Measurements from ENCODE around the gene GGPS1.
"Not testable (repeated sequence)": the region's sequence is repeated elsewhere in the genome, so short reads cannot be mapped to it uniquely, and the experiment has no call there.

The GGPS1 gene

DNA sequence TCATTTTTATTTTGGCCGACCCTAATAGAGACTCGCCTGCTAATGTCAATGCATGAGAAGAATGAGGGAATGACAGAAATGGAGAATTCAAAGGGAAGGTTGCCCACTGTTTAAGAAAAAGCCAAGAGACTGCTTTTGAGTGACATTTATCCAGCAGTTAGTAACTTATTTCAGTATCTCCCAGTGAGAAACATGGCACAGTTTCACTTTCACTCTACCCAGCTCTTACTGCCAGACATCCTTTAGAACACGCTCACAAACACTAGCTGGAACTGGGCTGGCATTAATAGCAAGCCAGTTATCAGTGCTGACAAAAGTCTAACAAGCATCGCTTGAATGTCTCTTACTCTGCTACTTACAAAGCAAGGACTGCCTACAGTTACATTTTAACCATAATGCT lies 8.5 kb downstream of the GGPS1 start:
- no peak for DNase-seq (ENCODE audit: low read depth in 2 of 2, low spot score in 1 of 2)

DNA sequence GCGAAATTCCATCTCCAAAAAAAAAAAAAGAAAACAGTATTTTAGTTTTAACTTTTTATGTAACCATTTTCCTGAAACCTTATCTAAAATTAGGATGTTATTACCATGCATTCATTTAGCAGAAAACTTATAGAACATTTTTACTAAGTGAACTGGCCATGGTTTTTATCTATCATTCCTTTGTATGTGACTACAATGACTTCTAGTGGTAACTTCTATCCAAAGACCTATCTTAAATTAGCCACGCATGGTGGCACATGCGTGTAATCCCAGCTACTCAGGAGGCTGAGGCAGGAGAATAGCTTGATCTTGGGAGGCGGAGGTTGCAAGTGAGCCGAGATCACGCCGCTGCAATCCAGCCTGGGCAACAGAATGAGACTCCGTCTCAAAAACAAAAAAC lies 11.4 kb downstream of the GGPS1 start:
- no peak for DNase-seq (ENCODE audit: low read depth in 2 of 2, low spot score in 1 of 2)

DNA sequence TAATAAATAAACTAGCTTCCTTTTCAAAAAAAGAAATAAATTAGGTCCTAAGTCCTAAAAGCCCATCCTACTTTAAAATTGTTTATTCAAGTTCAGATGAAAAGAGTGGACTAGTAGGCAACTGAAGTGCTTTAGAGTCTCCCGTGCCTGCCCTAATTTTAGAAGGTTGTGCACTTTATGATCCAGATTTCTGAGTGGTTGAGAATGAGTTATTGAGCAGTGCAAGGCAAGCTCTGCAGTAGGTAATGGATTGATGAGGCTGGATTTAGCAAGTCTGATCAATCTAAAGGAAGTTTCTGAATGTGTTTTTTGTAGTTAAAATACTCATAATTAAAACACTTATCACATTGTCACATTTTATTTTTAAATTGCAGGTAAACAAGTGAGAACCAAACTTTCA lies 13.0 kb downstream of the GGPS1 start:
- no peak for DNase-seq (ENCODE audit: low read depth in 2 of 2, low spot score in 1 of 2)

DNA sequence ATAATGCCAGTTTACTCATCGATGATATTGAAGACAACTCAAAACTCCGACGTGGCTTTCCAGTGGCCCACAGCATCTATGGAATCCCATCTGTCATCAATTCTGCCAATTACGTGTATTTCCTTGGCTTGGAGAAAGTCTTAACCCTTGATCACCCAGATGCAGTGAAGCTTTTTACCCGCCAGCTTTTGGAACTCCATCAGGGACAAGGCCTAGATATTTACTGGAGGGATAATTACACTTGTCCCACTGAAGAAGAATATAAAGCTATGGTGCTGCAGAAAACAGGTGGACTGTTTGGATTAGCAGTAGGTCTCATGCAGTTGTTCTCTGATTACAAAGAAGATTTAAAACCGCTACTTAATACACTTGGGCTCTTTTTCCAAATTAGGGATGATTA lies 13.7 kb downstream of the GGPS1 start:
- DNase-seq (ENCODE audit: low read depth in 2 of 2, low spot score in 1 of 2), result no peak

DNA sequence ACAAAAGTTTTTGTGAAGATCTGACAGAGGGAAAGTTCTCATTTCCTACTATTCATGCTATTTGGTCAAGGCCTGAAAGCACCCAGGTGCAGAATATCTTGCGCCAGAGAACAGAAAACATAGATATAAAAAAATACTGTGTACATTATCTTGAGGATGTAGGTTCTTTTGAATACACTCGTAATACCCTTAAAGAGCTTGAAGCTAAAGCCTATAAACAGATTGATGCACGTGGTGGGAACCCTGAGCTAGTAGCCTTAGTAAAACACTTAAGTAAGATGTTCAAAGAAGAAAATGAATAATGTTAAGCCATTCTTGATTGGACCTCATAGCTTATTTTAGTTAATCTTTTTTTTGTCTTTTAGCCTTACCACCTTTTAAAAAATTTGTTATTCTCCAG lies 14.1 kb downstream of the GGPS1 start:
- DNase-seq (ENCODE audit: low read depth in 2 of 2, low spot score in 1 of 2), result no peak

DNA sequence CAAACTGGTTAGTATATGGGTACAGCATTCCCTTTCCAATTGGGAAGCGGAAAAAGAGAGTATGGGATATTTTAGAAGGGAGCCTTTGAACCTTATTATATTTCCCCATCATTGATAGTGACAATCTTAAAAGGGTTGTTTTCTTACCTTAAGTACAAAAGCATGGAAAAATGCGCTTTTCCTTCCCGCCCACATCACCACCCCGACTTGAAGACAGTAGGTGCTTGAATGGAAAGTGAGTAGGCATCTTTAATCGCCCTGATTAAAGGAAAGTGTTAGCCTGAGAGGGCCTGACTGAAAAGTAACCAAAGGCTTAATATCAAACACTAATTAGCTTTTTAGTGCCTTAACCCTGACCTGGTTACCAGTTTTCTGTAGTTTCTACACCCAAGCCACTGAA lies 15.4 kb downstream of the GGPS1 start:
- DNase-seq (ENCODE audit: low read depth in 2 of 2, low spot score in 1 of 2), result no peak

DNA sequence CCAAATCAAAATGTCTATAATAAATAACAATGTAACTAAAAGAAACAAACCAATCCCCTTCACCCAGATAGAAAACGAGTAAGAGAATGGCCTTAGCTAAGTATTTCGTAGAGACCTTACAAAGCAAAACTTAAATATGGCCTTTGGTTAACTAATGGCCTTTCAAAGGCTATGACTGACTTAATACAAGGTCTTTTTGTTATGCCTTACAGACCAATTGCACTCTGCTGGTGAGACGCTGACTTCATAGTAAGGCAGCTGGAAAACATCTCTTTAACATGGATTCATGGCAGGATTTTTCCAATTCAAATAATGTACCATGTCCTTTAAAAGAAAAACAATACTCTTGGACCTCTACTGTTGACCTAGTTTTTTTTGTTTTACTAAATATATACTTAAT lies 23.1 kb downstream of the GGPS1 start:
- no peak for DNase-seq (ENCODE audit: low read depth in 2 of 2, low spot score in 1 of 2)

DNA sequence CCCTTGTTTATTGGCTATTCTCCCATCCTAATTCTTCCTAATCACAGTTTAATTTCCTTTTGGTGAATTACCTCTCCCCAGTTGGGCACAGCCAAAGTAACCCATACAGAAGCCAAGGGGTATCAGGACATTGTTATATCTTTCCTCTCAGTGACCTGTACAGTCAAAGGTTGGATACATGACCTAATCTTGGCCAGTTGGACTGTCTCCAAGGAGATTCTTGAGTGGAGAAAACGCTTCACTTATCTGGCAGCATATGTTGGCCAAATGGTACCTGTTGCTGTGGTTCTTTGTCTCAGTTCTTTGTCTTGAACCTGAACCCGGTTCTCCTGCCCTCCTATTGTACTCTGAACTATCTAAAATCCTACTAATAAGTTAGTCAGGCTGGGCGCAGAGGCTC lies 23.5 kb downstream of the GGPS1 start:
- DNase-seq (ENCODE audit: low read depth in 2 of 2, low spot score in 1 of 2), result no peak

DNA sequence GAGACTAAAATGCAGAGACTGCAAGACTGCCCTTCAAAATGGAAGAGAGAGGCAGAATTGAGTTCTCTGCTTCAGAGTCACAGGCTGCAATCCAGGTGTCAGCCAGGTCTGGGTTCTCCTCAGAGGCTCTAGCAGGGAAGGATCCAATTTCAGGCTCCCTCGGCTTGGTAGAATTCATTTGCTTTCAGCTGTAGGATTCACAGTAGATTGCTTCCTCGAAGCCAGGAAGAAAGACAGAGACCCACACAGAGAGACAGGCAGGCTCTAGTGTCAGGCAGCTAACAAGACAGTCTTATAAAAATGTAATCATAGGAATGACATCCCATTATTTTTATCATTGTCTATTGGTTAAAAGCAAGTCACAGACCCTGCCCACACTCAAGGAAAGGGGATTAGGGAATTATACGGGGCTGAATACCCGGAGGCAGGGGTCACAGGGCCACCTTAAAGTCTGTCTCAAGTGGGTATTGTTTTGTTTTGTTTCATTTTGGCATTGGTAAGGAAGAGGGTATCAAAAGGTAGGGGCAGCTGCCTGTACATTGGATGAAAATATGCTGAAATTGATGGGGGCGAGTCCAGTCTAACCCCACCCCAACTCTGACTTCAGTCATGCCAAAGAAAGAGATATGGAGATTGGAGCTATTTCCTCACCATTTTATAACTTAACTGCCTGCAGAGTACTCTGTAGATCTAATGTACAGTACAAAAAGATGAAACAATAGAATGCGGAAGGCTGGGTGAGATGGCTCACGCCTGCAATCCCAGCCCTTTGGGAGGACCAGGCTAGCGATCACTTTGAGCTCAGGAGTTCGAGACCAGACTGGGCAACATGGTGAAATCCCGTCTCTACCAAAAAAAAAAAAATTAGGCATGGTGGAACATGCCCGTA lies 29.4 kb downstream of the GGPS1 start:
- no peak for DNase-seq (ENCODE audit: low read depth in 2 of 2, low spot score in 1 of 2)

DNA sequence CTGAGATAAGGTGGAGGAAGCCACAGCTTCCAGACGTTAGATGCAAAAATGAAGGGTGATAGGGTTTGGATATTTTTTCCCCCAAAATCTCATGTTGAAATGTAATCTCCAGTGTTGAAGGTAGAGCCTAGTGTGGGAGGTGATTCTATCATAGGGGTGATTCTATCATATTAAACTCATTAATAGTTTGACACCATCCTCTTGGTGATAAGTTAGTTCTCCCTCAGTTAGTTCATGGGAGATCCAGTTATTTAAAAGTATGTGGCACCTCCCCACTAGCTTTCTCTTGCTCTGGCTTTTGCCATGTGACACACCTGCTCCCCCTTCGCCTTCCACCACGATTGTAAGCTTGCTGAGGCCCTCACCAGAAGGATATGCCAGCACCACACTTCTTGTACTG lies 30.5 kb downstream of the GGPS1 start:
- no peak for DNase-seq (ENCODE audit: low read depth in 2 of 2, low spot score in 1 of 2)

DNA sequence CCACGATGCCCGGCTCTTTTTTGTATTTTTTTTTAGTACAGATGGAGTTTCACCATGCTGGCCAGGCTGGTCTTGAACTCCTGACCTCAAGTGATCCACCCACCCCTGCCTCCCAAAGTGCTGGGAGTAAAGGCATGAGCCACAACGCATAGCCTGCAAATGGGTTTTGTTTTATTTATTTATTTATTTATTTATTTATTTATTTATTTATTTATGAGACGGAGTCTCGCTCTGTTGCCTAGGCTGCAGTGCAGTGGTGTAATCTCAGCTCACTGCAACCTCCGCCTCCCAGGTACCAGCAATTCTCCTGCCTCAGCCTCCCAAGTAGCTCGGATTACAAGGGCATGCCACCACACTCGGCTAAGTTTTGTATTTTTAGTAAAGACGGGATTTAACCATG lies 35.8 kb downstream of the GGPS1 start:
- DNase-seq (ENCODE audit: low read depth in 2 of 2, low spot score in 1 of 2), result not testable (repeated sequence)

DNA sequence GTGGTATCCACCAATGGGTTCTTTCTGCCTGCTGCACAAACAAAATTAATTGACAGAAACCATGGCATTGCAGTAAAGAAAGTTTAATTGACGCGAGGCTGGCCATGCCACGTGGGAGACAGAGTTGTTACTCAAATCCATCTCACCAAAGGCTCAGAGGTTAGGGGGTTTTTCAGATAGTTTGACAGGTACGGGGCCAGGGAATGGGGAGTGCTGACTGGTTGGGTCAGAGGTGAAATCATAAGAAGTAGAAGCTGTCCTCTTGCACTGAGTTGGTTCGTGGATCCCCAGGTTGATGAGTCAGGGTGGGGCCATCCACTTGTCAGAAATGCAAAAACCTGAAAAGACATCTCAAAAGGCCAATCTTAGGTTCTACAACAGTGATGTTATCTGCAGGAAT lies 37.9 kb downstream of the GGPS1 start:
- DNase-seq (ENCODE audit: low read depth in 2 of 2, low spot score in 1 of 2), result no peak

DNA sequence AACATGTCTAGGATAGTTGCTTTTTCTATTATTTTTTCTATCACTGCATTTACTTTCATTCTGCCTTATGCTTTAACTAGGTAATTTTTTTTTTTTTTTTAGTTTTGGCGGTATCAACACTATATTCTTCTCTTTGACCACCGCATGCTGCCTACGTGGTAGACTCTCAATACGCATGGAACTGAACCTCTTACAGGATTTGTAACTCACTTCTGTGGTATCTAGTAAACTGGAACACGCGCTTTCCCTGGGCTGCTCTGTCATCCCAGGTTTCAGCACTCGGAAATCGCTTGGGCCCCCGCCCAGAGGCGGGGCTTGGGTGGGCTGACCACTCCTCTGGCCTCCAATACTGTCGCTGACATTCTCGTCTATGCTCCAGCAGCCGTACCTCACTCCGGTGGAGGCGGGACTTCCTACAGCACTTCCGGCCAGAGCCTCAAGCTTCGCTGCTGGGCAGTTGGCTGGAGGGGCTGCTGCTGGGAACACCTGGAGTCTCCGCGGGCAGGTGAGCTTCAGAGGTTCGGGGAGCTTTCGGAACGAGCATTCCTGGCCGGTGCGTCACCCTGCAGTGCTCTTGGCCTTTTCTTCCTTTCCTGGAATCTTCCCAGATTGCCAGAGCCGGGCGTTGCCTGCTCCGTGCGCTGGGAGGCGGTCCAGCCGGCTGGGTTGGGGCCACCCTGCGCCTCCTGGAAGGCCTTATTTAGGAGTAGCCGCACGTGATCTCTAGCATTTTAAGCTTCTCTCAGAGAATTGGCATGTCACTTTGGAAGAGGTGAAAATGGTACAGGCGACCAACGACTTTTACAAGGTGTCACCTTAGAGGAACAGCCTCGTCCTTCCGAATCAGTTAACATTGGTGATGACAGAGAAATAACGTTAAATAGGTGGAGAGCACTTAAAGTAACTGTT lies 38.9 kb downstream of the GGPS1 start, which contains the start of gene TBCE:
Gene TBCE (plus strand): TSS at position 428 of the 909 bp plus-strand sequence. CDS start 12,623 bp downstream, outside the sequence.
- peak; percentile 58 to 73 for DNase-seq (ENCODE audit: low read depth in 2 of 2, low spot score in 1 of 2)

DNA sequence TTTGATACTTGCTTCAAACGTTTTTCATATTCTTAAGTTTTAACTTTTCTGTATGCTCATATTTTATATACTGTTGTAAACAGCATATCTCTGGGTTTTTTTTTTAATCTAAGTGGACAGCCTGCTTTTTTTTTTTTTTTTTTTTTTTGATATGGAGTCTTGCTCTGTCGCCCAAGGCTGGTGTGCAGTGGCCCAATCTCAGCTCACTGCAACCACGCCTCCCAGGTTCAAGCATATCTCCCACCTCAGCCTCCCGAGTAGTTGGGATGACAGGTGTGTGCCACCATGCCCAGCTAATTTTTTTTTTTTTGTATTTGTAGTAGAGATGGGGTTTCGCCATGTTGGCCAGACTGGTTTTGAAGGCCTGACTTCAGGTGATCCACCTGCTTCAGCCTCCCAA lies 40.1 kb downstream of the GGPS1 start:
- DNase-seq (ENCODE audit: low read depth in 2 of 2, low spot score in 1 of 2), result no peak

DNA sequence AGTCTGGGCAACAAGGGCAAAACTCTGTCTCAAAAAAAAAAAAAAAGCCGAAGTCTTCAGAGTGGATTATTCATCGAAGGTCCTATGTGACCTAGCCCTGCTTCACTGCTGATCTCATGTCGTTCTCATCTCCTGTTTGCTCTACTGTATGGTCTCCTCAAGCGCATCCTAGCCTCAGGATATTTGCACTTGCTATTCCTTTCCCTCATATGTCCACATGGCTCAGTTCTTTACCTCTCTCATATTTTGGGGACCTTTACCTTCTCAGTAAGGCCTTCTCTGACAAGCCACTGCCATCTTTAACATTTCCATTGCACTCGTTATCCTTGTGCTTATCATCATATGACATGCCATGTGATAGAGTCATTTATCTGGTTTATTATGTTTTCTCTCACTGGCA lies 41.4 kb downstream of the GGPS1 start:
- DNase-seq (ENCODE audit: low read depth in 2 of 2, low spot score in 1 of 2), result no peak

DNA sequence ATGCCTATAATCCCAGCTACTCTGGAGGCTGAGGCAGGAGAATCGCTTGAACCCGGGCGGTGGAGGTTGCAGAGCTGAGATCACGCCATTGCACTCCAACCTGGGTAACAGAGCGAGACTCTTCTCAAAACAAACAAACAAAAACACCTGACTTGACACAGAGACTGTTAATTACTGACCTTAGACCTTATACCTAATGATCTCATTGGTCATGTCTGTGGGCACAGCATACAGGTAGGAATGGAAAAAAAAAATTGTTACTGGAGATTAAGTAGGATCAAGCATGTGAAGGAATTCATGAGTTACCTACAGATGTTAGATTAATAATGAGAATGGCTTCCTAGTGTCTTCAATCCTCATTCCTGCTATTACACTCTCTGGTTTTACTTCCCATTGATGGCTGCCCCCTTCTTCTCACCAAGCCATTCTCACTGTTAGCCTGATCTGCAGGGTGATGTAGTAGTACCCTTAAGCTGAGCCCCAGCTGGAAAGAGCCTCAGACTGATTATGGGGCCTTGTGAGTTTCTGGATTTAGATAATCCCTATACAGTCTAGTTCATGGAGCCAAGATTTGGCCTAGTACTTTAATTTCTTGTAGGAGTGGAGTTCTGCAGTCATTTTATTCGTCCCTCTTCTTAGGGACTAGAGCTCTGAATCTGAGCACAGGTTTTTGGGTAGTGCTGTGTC lies 47.7 kb downstream of the GGPS1 start:
- no peak for DNase-seq (ENCODE audit: low read depth in 2 of 2, low spot score in 1 of 2)

DNA sequence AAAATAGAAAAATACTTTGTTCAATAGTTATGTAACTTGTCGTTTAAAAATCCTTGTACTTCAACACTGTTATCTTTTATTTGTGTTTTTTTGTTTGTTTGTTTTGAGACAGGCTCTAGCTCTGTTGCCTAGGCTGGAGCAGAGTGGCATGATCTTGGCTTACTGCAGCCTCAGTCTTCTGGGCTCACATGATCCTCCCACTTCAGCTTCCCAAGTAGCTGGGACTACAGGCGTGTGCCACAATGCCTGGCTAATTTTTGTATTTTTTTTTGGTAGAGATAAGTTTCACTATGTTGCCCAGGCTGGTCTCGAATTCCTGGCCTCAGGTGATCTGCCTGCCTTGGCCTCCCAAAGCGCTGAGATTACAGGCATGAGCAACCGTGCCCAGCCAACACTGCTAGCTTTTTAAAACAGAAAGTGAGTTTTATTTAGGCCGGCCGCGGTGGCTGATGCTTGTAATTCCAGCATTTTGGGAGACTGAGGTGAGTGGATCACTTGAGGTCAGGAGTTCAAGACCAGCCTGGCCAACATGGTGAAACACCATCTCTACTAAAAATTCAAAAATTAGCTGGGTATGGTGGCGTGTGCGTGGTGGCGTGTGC lies 49.9 kb downstream of the GGPS1 start:
- not testable (repeated sequence) for DNase-seq (ENCODE audit: low read depth in 2 of 2, low spot score in 1 of 2)

DNA sequence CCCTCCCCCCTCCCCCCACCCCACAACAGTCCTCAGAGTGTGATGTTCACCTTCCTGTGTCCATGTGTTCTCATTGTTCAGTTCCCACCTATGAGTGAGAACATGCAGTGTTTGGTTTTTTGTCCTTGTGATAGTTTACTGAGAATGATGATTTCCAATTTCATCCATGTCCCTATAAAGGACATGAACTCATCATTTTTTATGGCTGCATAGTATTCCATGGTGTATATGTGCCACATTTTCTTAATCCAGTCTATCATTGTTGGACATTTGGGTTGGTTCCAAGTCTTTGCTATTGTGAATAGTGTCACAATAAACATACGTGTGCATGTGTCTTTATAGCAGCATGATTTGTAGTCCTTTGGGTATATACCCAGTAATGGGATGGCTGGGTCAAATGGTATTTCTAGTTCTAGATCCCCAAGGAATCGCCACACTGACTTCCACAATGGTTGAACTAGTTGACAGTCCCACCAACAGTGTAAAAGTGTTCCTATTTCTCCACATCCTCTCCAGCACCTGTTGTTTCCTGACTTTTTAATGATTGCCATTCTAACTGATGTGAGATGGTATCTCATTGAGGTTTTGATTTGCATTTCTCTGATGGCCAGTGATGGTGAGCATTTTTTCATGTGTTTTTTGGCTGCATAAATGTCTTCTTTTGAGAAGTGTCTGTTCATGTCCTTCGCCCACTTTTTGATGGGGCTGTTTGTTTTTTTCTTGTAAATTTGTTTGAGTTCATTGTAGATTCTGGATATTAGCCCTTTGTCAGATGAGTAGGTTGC lies 53.8 kb downstream of the GGPS1 start:
- not testable (repeated sequence) for DNase-seq (ENCODE audit: low read depth in 2 of 2, low spot score in 1 of 2)

DNA sequence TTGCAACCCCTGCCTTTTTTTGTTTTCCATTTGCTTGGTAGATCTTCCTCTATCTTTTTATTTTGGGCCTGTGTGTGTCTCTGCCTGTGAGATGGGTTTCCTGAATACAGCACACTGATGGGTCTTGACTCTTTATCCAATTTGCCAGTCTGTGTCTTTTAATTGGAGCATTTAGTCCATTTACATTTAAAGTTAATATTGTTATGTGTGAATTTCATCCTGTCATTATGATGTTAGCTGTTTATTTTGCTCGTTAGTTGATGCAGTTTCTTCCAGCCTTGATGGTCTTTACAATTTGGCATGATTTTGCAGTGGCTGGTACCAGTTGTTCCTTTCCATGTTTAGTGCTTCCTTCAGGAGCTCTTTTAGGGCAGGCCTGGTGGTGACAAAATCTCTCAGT lies 57.3 kb downstream of the GGPS1 start:
- not testable (repeated sequence) for DNase-seq (ENCODE audit: low read depth in 2 of 2, low spot score in 1 of 2)

DNA sequence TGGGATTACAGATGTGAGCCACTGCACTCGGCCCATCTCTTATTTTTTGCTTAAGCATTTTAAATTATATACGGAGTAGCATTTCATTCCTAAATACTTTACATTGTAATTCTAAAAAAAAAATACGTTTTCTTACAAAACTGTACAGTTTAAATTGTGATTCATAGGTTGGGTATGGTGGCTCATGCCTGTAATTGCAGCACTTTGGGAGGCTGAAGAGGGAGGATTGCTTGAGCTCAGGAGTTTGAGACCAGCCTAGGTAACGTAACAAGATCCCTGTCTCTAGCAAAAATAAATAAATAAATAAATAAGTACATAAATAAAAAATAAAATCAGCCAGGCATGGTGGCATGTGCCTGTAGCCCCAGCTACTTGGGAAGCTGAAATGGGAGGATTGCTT lies 63.5 kb downstream of the GGPS1 start:
- no peak for DNase-seq (ENCODE audit: low read depth in 2 of 2, low spot score in 1 of 2)
